IPS DF 19.7 (cell line): Measurements from ENCODE around the gene ABHD16B.
"Not testable (repeated sequence)": the region's sequence is repeated elsewhere in the genome, so short reads cannot be mapped to it uniquely, and the experiment has no call there.

Experiments
- DNase-seq: peaks from one replicate; pipeline ENCODE4 v3.0.0-alpha.2; 2013; ENCODE audit warnings: low read depth, low spot score

ABHD16B gene

GRCh38 chr20:63834491-63834880 is 26.8 kb upstream of the ABHD16B start:
- DNase-seq: no peak

GRCh38 chr20:63835021-63835858 is 26.1 kb upstream of the ABHD16B start:
- peak; percentile 90 for DNase-seq

- DNase-seq: no peak
Measured at GRCh38 chr20:63836458-63837344, 24.6 kb upstream of the ABHD16B start.

- DNase-seq: no peak
Measured at GRCh38 chr20:63837479-63837878, 23.8 kb upstream of the ABHD16B start.

GRCh38 chr20:63839620-63840019 is 21.7 kb upstream of the ABHD16B start:
- no peak for DNase-seq

- no peak for DNase-seq
Measured at GRCh38 chr20:63840405-63840828, 20.9 kb upstream of the ABHD16B start.

- no peak for DNase-seq
Measured at GRCh38 chr20:63842258-63842657, 19.0 kb upstream of the ABHD16B start.

GRCh38 chr20:63843222-63843621 is 18.1 kb upstream of the ABHD16B start:
- DNase-seq: no peak

GRCh38 chr20:63843778-63844177 is 17.5 kb upstream of the ABHD16B start:
- DNase-seq: no peak

GRCh38 chr20:63844511-63844991 is 16.7 kb upstream of the ABHD16B start:
- no peak for DNase-seq

- no peak for DNase-seq
Measured at GRCh38 chr20:63846128-63846771, 15.0 kb upstream of the ABHD16B start.

- no peak for DNase-seq
Measured at GRCh38 chr20:63846888-63847236, 14.4 kb upstream of the ABHD16B start.

GRCh38 chr20:63847237-63848002 is 13.9 kb upstream of the ABHD16B start:
- DNase-seq: peak; percentile 78

- DNase-seq: no peak
Measured at GRCh38 chr20:63848003-63848911, 13.0 kb upstream of the ABHD16B start.

GRCh38 chr20:63850689-63851547 is 10.4 kb upstream of the ABHD16B start:
- no peak for DNase-seq

GRCh38 chr20:63851548-63851943 is 9.8 kb upstream of the ABHD16B start:
- DNase-seq: not testable (repeated sequence)

- DNase-seq: not testable (repeated sequence)
Measured at GRCh38 chr20:63853733-63854068, 7.6 kb upstream of the ABHD16B start.

- DNase-seq: no peak
Measured at GRCh38 chr20:63854069-63854765, 7.1 kb upstream of the ABHD16B start.
